ENCODE measurements around the gene CSNK2B.

DNA sequence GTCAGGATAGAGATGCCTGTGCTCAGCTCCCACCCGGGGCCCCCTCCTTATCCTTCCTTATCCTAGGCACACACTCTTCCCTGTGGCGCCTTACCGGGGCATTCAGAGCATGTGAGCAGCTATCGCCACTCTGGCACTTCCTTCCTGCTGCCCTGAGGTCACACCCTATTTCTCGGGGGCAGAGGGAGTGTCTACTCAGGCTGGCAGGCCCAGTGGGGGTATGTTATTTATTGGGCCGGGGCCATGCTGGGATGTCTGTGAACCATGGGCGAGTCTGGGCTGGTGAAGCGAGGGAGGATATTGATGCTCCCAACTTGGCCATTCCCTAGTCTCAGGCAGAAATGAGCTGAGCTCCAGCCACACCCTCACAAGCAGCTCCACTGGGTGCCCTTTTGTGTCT lies 45.4 kb downstream of the CSNK2B start:
- TF ChIP-seq, protein P1, sequence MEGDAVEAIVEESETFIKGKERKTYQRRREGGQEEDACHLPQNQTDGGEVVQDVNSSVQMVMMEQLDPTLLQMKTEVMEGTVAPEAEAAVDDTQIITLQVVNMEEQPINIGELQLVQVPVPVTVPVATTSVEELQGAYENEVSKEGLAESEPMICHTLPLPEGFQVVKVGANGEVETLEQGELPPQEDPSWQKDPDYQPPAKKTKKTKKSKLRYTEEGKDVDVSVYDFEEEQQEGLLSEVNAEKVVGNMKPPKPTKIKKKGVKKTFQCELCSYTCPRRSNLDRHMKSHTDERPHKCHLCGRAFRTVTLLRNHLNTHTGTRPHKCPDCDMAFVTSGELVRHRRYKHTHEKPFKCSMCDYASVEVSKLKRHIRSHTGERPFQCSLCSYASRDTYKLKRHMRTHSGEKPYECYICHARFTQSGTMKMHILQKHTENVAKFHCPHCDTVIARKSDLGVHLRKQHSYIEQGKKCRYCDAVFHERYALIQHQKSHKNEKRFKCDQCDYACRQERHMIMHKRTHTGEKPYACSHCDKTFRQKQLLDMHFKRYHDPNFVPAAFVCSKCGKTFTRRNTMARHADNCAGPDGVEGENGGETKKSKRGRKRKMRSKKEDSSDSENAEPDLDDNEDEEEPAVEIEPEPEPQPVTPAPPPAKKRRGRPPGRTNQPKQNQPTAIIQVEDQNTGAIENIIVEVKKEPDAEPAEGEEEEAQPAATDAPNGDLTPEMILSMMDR (optimal IDR thresholded peaks at IDR 0.05 in 1 of 3, IDR thresholded peaks at IDR 0.05 in 1 of 3, conservative IDR thresholded peaks at IDR 0.05 in 1 of 3; ENCODE audit: extremely low read depth in 1 of 3, insufficient read depth in 2 of 3, low read length in 3 of 3), result no peak
- TF ChIP-seq EZH2 (IDR thresholded peaks at IDR 0.05; ENCODE audit: low read length), result no peak

All from keratinocyte (primary cell).